Putamen (tissue), 1 donor: Measurements from ENCODE around the gene IBTK.
"Not testable (repeated sequence)": the region's sequence is repeated elsewhere in the genome, so short reads cannot be mapped to it uniquely, and the experiment has no call there.

Experiments
- DNase-seq: peaks from one replicate; pipeline ENCODE4 v3.0.0-alpha.2; 2016; ENCODE audit warnings: low spot score

IBTK gene

GRCh38 chr6:82247505-82248272 lies at the start of gene IBTK:
IBTK (minus strand) TSS chr6:82247744; CDS start chr6:82240486, 7,258 bp downstream.
- DNase-seq, result peak; percentile 95

- DNase-seq, result no peak
Measured at GRCh38 chr6:82283771-82284410, 36.3 kb upstream of the IBTK start.

- DNase-seq, result not testable (repeated sequence)
Measured at GRCh38 chr6:82281550-82281949, 34.0 kb upstream of the IBTK start.

GRCh38 chr6:82277686-82278085 lies 30.1 kb upstream of the IBTK start:
- no peak for DNase-seq

GRCh38 chr6:82275686-82276085 lies 28.1 kb upstream of the IBTK start:
- DNase-seq, result no peak

GRCh38 chr6:82273295-82273694 lies 25.8 kb upstream of the IBTK start:
- no peak for DNase-seq

- peak; percentile 36 for DNase-seq
Measured at GRCh38 chr6:82270881-82271635, 23.5 kb upstream of the IBTK start.

- DNase-seq, result no peak
Measured at GRCh38 chr6:82268301-82268846, 20.8 kb upstream of the IBTK start.

- no peak for DNase-seq
Measured at GRCh38 chr6:82264824-82265223, 17.3 kb upstream of the IBTK start.

GRCh38 chr6:82264321-82264720 lies 16.8 kb upstream of the IBTK start:
- no peak for DNase-seq

- DNase-seq, result no peak
Measured at GRCh38 chr6:82263916-82264315, 16.4 kb upstream of the IBTK start.

- no peak for DNase-seq
Measured at GRCh38 chr6:82260997-82261732, 13.6 kb upstream of the IBTK start.

- no peak for DNase-seq
Measured at GRCh38 chr6:82259389-82259788, 11.8 kb upstream of the IBTK start.

- no peak for DNase-seq
Measured at GRCh38 chr6:82257088-82257774, 9.7 kb upstream of the IBTK start.

- DNase-seq, result not testable (repeated sequence)
Measured at GRCh38 chr6:82254722-82255121, 7.2 kb upstream of the IBTK start.

GRCh38 chr6:82251942-82252341 lies 4.4 kb upstream of the IBTK start:
- DNase-seq, result peak; percentile 30

GRCh38 chr6:82249381-82250253 lies 2.1 kb upstream of the IBTK start:
- no peak for DNase-seq

- DNase-seq, result no peak
Measured at GRCh38 chr6:82248273-82248735, 760 bp upstream of the IBTK start.

- DNase-seq, result peak; percentile 63
Measured at GRCh38 chr6:82246802-82247504, 591 bp downstream of the IBTK start.
